ENCODE data around the gene ELFN2.

DNA sequence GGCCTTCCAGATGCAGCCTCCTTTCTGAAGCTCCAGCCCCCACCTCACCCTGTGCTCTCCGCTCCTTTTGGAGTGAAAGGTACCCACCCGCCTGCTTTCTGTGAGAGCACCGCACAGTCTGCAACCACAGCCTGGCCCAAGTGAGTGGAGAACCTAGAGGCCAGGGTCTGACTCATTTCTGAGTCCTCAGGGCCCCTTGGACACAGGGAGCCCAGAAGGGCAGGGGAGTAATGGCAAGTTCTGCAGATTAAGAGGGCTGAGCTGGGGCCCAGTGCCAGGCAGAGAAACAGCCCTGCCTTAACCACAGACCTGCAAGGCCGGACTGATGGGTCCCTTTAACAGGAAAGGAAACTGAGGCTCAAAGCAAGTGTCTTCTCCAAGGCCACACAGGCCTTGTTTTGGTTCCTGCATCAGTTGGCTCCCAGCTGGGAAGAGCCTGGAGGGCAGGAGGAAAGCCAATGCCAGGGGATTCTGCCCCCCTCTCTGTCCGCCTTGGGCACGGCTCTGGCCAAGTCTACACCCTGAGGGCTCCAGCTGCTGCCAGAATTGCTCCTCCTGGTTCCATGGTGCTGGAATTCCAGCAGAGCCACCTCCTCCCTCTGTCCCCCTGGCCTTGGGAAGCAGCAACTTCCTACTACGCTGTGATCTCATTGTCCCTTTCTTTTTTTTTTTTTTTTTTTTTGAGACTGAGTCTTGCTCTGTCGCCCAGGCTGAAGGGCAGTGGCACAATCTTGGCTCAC lies 89.9 kb downstream of the ELFN2 start:
- TF ChIP-seq, protein P1, sequence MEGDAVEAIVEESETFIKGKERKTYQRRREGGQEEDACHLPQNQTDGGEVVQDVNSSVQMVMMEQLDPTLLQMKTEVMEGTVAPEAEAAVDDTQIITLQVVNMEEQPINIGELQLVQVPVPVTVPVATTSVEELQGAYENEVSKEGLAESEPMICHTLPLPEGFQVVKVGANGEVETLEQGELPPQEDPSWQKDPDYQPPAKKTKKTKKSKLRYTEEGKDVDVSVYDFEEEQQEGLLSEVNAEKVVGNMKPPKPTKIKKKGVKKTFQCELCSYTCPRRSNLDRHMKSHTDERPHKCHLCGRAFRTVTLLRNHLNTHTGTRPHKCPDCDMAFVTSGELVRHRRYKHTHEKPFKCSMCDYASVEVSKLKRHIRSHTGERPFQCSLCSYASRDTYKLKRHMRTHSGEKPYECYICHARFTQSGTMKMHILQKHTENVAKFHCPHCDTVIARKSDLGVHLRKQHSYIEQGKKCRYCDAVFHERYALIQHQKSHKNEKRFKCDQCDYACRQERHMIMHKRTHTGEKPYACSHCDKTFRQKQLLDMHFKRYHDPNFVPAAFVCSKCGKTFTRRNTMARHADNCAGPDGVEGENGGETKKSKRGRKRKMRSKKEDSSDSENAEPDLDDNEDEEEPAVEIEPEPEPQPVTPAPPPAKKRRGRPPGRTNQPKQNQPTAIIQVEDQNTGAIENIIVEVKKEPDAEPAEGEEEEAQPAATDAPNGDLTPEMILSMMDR (conservative IDR thresholded peaks at IDR 0.05; ENCODE audit: low read length): no peak
- TF ChIP-seq EZH2phosphoT487 (IDR thresholded peaks at IDR 0.05; ENCODE audit: borderline replicate concordance, low read depth, low read length): no peak

All from OCI-LY7 (cell line).